ENCODE measurements around the gene GDF10.

The GDF10 gene

DNA sequence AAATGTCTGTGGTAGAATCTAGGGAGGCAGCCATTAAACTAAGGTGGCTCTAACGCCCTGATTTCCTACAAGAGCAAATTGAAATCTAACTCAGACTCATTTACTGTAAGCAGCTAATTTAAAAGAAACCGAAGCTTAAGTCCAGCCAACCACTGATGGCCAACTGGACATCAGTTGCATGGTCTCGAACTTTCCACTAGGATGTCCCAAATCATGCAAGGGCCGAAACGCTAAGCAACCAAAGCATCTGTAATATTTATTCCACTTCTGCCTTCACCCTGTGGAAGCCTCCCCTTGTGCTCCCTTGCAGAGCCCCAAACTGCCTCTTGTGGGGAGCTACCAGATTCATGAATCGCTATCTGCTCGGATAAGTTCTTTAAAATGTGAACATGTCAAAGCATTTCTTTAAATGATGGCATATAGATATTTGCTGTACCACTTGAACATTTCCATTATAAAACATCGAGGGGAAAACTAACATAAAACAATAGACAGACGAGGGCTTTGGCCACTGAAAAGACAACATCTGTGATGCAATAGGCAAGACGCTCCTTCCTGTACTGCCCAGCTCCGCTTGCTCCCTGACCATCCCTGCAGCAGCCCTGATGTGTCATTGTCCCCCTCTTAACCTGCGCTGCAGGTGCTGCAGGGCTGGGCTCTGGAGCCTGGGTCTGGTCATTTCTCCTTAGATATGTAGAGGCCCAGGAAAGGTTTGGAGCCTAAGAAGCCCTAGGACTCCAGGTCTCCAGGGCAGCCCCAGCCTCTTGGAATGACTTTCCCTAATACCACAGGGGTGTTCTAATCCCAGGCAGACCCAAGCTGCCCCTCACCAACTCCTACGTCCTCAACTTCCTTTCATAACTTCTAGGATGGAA is 45.2 kb downstream of the GDF10 start:
- Histone ChIP-seq H3K27ac (ENCODE audit: low read length) (no peak overlapping the region), H3K4me3 (ENCODE audit: low read length) (no peak overlapping the region)
- TF ChIP-seq EZH2phosphoT487 (IDR thresholded peaks at IDR 0.05; ENCODE audit: low read depth), result no peak
- TF ChIP-seq, protein P1, sequence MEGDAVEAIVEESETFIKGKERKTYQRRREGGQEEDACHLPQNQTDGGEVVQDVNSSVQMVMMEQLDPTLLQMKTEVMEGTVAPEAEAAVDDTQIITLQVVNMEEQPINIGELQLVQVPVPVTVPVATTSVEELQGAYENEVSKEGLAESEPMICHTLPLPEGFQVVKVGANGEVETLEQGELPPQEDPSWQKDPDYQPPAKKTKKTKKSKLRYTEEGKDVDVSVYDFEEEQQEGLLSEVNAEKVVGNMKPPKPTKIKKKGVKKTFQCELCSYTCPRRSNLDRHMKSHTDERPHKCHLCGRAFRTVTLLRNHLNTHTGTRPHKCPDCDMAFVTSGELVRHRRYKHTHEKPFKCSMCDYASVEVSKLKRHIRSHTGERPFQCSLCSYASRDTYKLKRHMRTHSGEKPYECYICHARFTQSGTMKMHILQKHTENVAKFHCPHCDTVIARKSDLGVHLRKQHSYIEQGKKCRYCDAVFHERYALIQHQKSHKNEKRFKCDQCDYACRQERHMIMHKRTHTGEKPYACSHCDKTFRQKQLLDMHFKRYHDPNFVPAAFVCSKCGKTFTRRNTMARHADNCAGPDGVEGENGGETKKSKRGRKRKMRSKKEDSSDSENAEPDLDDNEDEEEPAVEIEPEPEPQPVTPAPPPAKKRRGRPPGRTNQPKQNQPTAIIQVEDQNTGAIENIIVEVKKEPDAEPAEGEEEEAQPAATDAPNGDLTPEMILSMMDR (IDR thresholded peaks at IDR 0.05; ENCODE audit: low read depth, low read length), result no peak

DNA sequence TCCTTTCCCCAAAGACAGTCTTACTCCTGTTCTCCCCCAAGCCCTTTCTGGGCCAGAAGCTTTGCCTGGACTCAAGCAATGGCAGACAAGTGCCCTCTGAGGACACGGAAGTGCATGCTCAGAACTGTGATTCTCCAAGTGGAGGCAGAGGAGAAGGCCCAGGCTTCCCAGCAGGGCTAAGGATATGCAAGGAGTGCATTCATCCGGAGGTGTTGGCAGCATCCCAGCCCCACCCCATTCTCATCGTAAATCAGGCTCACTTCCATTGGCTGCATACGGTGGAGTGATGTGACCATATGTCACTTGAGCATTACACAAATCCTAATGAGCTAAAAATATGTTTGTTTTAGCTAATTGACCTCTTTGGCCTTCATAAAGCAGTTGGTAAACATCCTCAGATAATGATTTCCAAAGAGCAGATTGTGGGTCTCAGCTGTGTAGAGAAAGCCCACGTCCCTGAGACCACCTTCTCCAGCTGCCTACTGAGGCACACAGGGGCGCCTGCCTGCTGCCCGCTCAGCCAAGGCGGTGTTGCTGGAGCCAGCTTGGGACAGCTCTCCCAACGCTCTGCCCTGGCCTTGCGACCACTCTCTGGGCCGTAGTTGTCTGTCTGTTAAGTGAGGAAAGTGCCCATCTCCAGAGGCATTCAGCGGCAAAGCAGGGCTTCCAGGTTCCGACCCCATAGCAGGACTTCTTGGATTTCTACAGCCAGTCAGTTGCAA is 46.7 kb downstream of the GDF10 start:
- Histone ChIP-seq H3K27ac (ENCODE audit: low read length) (no peak overlapping the region), H3K4me3 (ENCODE audit: low read length) (no peak overlapping the region), H3K4me1 (ENCODE audit: low read length) (no peaks in the 10 kb centered on the region), H3K9me3 (ENCODE audit: insufficient read depth, low read length) (no peaks in the 10 kb centered on the region), H2AFZ (ENCODE audit: low read depth, low read length) (no peak overlapping the region), H4K20me1 (ENCODE audit: insufficient read depth, low read length) (no peaks in the 10 kb centered on the region), H3K79me2 (ENCODE audit: low read length) (no peaks in the 10 kb centered on the region), H3K4me2 (ENCODE audit: low read length) (no peak overlapping the region), H3K27me3 (ENCODE audit: low read depth, low read length) (no peaks in the 10 kb centered on the region), H3K36me3 (replicated peaks; ENCODE audit: low read depth, low read length) (no peaks in the 10 kb centered on the region), H3K9ac (ENCODE audit: low read length) (no peak overlapping the region)
- TF ChIP-seq, protein P1 (IDR thresholded peaks at IDR 0.05; ENCODE audit: low read depth, low read length), result no peak
- no peak for TF ChIP-seq EZH2phosphoT487 (IDR thresholded peaks at IDR 0.05; ENCODE audit: low read depth)

More for the DNA sequence above, 45.2 kb downstream of the GDF10 start:
- Histone ChIP-seq H3K79me2 (ENCODE audit: low read length) (no peaks in the 10 kb centered on the region), H3K4me2 (ENCODE audit: low read length) (no peak overlapping the region), H3K4me1 (ENCODE audit: low read length) (no peaks in the 10 kb centered on the region), H3K27me3 (ENCODE audit: low read depth, low read length) (no peaks in the 10 kb centered on the region), H3K36me3 (replicated peaks; ENCODE audit: low read depth, low read length) (no peaks in the 10 kb centered on the region), H4K20me1 (ENCODE audit: insufficient read depth, low read length) (no peaks in the 10 kb centered on the region), H2AFZ (ENCODE audit: low read depth, low read length) (no peak overlapping the region), H3K9me3 (ENCODE audit: insufficient read depth, low read length) (no peaks in the 10 kb centered on the region), H3K9ac (ENCODE audit: low read length) (no peak overlapping the region)

DNA sequence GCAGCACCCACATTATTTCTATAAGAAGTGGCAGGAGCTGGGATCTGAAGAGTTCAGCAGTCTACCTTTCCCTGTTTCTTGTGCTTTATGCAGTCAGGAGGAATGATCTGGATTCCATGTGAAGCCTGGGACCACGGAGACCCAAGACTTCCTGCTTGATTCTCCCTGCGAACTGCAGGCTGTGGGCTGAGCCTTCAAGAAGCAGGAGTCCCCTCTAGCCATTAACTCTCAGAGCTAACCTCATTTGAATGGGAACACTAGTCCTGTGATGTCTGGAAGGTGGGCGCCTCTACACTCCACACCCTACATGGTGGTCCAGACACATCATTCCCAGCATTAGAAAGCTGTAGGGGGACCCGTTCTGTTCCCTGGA is 47.3 kb downstream of the GDF10 start:
- H3K79me2 ChIP-seq (ENCODE audit: low read length), result no peaks in the 10 kb centered on the region
- no peaks in the 10 kb centered on the region for H4K20me1 ChIP-seq (ENCODE audit: insufficient read depth, low read length)
- H3K36me3 ChIP-seq (replicated peaks; ENCODE audit: low read depth, low read length), result no peaks in the 10 kb centered on the region
- no peak overlapping the region for H2AFZ ChIP-seq (ENCODE audit: low read depth, low read length)
- H3K4me3 ChIP-seq (ENCODE audit: low read length), result no peak overlapping the region
- no peak overlapping the region for H3K4me2 ChIP-seq (ENCODE audit: low read length)
- H3K9ac ChIP-seq (ENCODE audit: low read length), result no peak overlapping the region
- no peak overlapping the region for H3K27ac ChIP-seq (ENCODE audit: low read length)
- TF ChIP-seq, protein P1 (IDR thresholded peaks at IDR 0.05; ENCODE audit: low read depth, low read length), result no peak
- no peak for TF ChIP-seq EZH2phosphoT487 (IDR thresholded peaks at IDR 0.05; ENCODE audit: low read depth)
- no peaks in the 10 kb centered on the region for H3K9me3 ChIP-seq (ENCODE audit: insufficient read depth, low read length)
- no peaks in the 10 kb centered on the region for H3K4me1 ChIP-seq (ENCODE audit: low read length)
- no peaks in the 10 kb centered on the region for H3K27me3 ChIP-seq (ENCODE audit: low read depth, low read length)

DNA sequence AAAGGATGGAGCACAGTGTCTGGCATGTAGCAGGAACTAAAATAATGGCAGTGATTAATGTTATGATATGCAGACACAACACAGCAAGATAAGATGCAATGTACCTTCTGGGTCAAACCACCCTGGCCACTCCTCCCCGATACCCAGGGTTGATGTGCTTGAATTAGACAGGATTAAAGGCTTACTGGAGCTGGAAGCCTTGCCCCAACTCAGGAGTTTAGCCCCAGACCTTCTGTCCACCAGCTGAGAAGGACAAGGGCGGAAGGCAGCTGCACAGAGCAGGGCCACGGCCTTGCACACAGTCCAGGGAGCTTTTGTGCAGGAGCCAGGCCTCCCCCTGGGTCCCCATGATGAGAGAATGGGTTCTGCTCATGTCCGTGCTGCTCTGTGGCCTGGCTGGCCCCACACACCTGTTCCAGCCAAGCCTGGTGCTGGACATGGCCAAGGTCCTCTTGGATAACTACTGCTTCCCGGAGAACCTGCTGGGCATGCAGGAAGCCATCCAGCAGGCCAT is 48.2 kb downstream of the GDF10 start, which contains the start of gene RBP3:
Gene RBP3, plus strand, starts transcription at position 226 of the 514 bp plus-strand sequence. Its CDS starts 122 bp downstream, at position 348.
- no peak for TF ChIP-seq EZH2phosphoT487 (IDR thresholded peaks at IDR 0.05; ENCODE audit: low read depth)
- TF ChIP-seq, protein P1 (IDR thresholded peaks at IDR 0.05; ENCODE audit: low read depth, low read length), result no peak
- Histone ChIP-seq H3K27me3 (ENCODE audit: low read depth, low read length) (no peaks in the 10 kb centered on the region), H3K27ac (ENCODE audit: low read length) (no peak within 1 kb of the TSS), H4K20me1 (ENCODE audit: insufficient read depth, low read length) (no peaks in the 10 kb centered on the region), H3K4me3 (ENCODE audit: low read length) (no peak within 1 kb of the TSS), H3K9me3 (ENCODE audit: insufficient read depth, low read length) (no peaks in the 10 kb centered on the region), H3K9ac (ENCODE audit: low read length) (no peak within 1 kb of the TSS), H3K4me1 (ENCODE audit: low read length) (no peaks in the 10 kb centered on the region), H3K79me2 (ENCODE audit: low read length) (no peaks in the 10 kb centered on the region), H3K36me3 (replicated peaks; ENCODE audit: low read depth, low read length) (no peaks in the 10 kb centered on the region), H2AFZ (ENCODE audit: low read depth, low read length) (no peak within 1 kb of the TSS), H3K4me2 (ENCODE audit: low read length) (no peak within 1 kb of the TSS)

Measured in OCI-LY3 (cell line).